H9 (cell line): Measurements from ENCODE around the gene PGLYRP4. TPM values are rescaled to one million over a fixed set of nuclear protein-coding genes. Genes with fewer than 3 reads are reported as not detected.

Experiments
- DNase-seq: peaks from one replicate; pipeline ENCODE4 v3.0.0-alpha.2; 2017
- H2AFZ ChIP-seq: one replicate; pipeline ENCODE4 v1.6.1; 2013; ENCODE audit warnings: mild to moderate bottlenecking, low read length, control low read depth, moderate library complexity
- H2AK5ac ChIP-seq: 2 replicates; pipeline ENCODE4 v1.6.1; 2013; ENCODE audit warnings: low read length, control low read depth, mixed read lengths; ENCODE audit not compliant: insufficient read length
- H2BK120ac ChIP-seq: one replicate; pipeline ENCODE4 v1.6.1; 2013; ENCODE audit warnings: low read depth, mild to moderate bottlenecking, low read length, control low read depth, inconsistent platforms; ENCODE audit not compliant: poor library complexity, severe bottlenecking
- H2BK12ac ChIP-seq: 2 replicates; pipeline ENCODE4 v1.6.1; 2013; ENCODE audit warnings: low read length, control low read depth, mixed read lengths, low read depth; ENCODE audit not compliant: insufficient read length
- H2BK15ac ChIP-seq: 2 replicates; pipeline ENCODE4 v1.6.1; 2013; ENCODE audit warnings: low read depth, low read length, control low read depth
- H2BK20ac ChIP-seq: one replicate; pipeline ENCODE4 v1.6.1; 2013; ENCODE audit warnings: low read depth, mild to moderate bottlenecking, low read length, control low read depth, inconsistent platforms; ENCODE audit not compliant: poor library complexity, severe bottlenecking
- H2BK5ac ChIP-seq: 2 replicates; pipeline ENCODE4 v1.6.1; 2013; ENCODE audit warnings: low read length, control low read depth, mixed read lengths; ENCODE audit not compliant: insufficient read length
- H3K14ac ChIP-seq: 2 replicates; pipeline ENCODE4 v1.6.1; 2013; ENCODE audit warnings: low read length, control low read depth; ENCODE audit not compliant: insufficient read depth
- H3K18ac ChIP-seq: 2 replicates; pipeline ENCODE4 v1.6.1; 2013; ENCODE audit warnings: low read depth, mild to moderate bottlenecking, mixed read lengths, low read length, control low read depth; ENCODE audit not compliant: insufficient read length
- H3K23ac ChIP-seq: 2 replicates; pipeline ENCODE4 v1.6.1; 2013; ENCODE audit warnings: low read length, control low read depth, mixed read lengths, low read depth; ENCODE audit not compliant: insufficient read length
- H3K23me2 ChIP-seq: 2 replicates; pipeline ENCODE4 v1.6.1; 2013; ENCODE audit warnings: low read depth, mild to moderate bottlenecking, mixed read lengths, low read length, control low read depth; ENCODE audit not compliant: insufficient read length, poor library complexity, severe bottlenecking
- H3K27ac ChIP-seq: 2 replicates; pipeline ENCODE4 v1.5.1; 2013; ENCODE audit warnings: low read length, control low read depth, mixed read lengths, low read depth; ENCODE audit not compliant: insufficient read length
- H3K27me3 ChIP-seq: 2 replicates; pipeline ENCODE4 v1.6.1; 2013; ENCODE audit warnings: low read length, control low read depth, inconsistent platforms; ENCODE audit not compliant: insufficient read depth
- H3K4ac ChIP-seq: 2 replicates; pipeline ENCODE4 v1.6.1; 2013; ENCODE audit warnings: low read depth, mild to moderate bottlenecking, control low read depth, inconsistent platforms, low read length, moderate library complexity
- H3K4me1 ChIP-seq: 2 replicates; pipeline ENCODE4 v1.6.1; 2013; ENCODE audit warnings: low read length, control low read depth, inconsistent platforms; ENCODE audit not compliant: insufficient read depth
- H3K4me2 ChIP-seq: 2 replicates; pipeline ENCODE4 v1.6.1; 2013; ENCODE audit warnings: low read length, control low read depth, mixed read lengths; ENCODE audit not compliant: insufficient read length, insufficient read depth
- H3K56ac ChIP-seq: 2 replicates; pipeline ENCODE4 v1.6.1; 2013; ENCODE audit warnings: low read depth, mild to moderate bottlenecking, mixed read lengths, low read length, control low read depth; ENCODE audit not compliant: insufficient read length
- H3K79me1 ChIP-seq: 2 replicates; pipeline ENCODE4 v1.6.1; 2013; ENCODE audit warnings: low read depth, mild to moderate bottlenecking, moderate library complexity, low read length, control low read depth, inconsistent platforms; ENCODE audit not compliant: insufficient read depth, poor library complexity, severe bottlenecking
- H3K79me2 ChIP-seq: 2 replicates; pipeline ENCODE4 v1.6.1; 2013; ENCODE audit warnings: low read length, control low read depth, inconsistent platforms; ENCODE audit not compliant: insufficient read depth
- H3K9ac ChIP-seq: 2 replicates; pipeline ENCODE4 v1.6.1; 2013; ENCODE audit warnings: low read length, control low read depth, mixed read lengths; ENCODE audit not compliant: insufficient read length; ENCODE audit errors: extremely low read depth
- H3K9me3 ChIP-seq: one replicate; pipeline ENCODE4 v1.6.1; 2013; ENCODE audit warnings: low read depth, low read length, inconsistent platforms; ENCODE audit not compliant: control insufficient read depth
- H3T11ph ChIP-seq: one replicate; pipeline ENCODE4 v1.6.1; 2013; ENCODE audit warnings: mild to moderate bottlenecking, low read length, control low read depth, inconsistent platforms
- H4K20me1 ChIP-seq: one replicate; pipeline ENCODE4 v1.6.1; 2013; ENCODE audit not compliant: control insufficient read depth, insufficient read length, insufficient read depth
- H4K5ac ChIP-seq: 2 replicates; pipeline ENCODE4 v1.6.1; 2013; ENCODE audit warnings: low read depth, mild to moderate bottlenecking, mixed read lengths, low read length, control low read depth; ENCODE audit not compliant: insufficient read length
- H4K8ac ChIP-seq: replicated peaks from 2 replicates; pipeline ENCODE4 v1.6.1; 2013; ENCODE audit warnings: low read length, control low read depth, mixed read lengths, low read depth; ENCODE audit not compliant: insufficient read length
- H4K91ac ChIP-seq: 2 replicates; pipeline ENCODE4 v1.6.1; 2013; ENCODE audit warnings: low read depth, mild to moderate bottlenecking, moderate library complexity, mixed read lengths, low read length, control low read depth; ENCODE audit not compliant: insufficient read length
- H3K27ac Mint-ChIP-seq, 3 experiments: 2 replicates in 2 of 3; 3 replicates in 1 of 3; pipeline ENCODE4 v1.8.0; 2020 to 2021; ENCODE audit warnings: mixed read lengths in 3 of 3, mild to moderate bottlenecking in 1 of 3, moderate library complexity in 1 of 3
- H3K27me3 Mint-ChIP-seq: 2 replicates; pipeline ENCODE4 v1.8.0; 2021; ENCODE audit warnings: low read depth, mild to moderate bottlenecking, moderate library complexity, mixed read lengths
- H3K36me3 Mint-ChIP-seq, 3 experiments: 2 replicates in 2 of 3; 3 replicates in 1 of 3; pipeline ENCODE4 v1.8.0; 2020 to 2021; ENCODE audit warnings: low read depth in 3 of 3, mixed read lengths in 3 of 3; ENCODE audit not compliant: insufficient read depth in 1 of 3
- H3K4me1 Mint-ChIP-seq, 2 experiments: 2 replicates each; pipeline ENCODE4 v1.8.0; 2020; ENCODE audit warnings: mixed read lengths in 2 of 2
- H3K4me3 Mint-ChIP-seq, 2 experiments: 2 replicates in 1 of 2; 3 replicates in 1 of 2; pipeline ENCODE4 v1.8.0; 2020 to 2021; ENCODE audit warnings: mild to moderate bottlenecking in 2 of 2, mixed read lengths in 2 of 2, moderate library complexity in 1 of 2
- H3K9me3 Mint-ChIP-seq, 2 experiments: 2 replicates in 1 of 2; 3 replicates in 1 of 2; pipeline ENCODE4 v1.8.0; 2020; ENCODE audit warnings: mild to moderate bottlenecking in 2 of 2, mixed read lengths in 2 of 2, moderate library complexity in 1 of 2
- CTCF ChIP-seq: fragments of 200-600 bp; sonication (generic); conservative IDR thresholded peaks from 3 replicates; pipeline ENCODE4 v1.8.0; 2021; ENCODE audit warnings: antibody characterized with exemption, mild to moderate bottlenecking
- WGBS: extraction: QIAGEN DNeasy Blood & Tissue Kit; methylation state at CpG from one replicate; pipeline ENCODE4 v1.1.7; 2013; ENCODE audit warnings: missing lambda C conversion rate, low lambda C conversion rate, mixed read lengths; ENCODE audit not compliant: insufficient read length; ENCODE audit errors: extremely low coverage; 5-methylcytosine and 5-hydroxymethylcytosine counted together
- total RNA-seq: library from RNA; stranded (reverse); gene quantifications from 2 replicates; pipeline ENCODE4 v1.2.1, GENCODE V29; 2021

Gene PGLYRP4
- total RNA-seq, 1 experiment from 2014 or later: not detected

- no peak overlapping the region for H2BK120ac ChIP-seq
- no peak overlapping the region for H3K23ac ChIP-seq
- H3K9me3 Mint-ChIP-seq: peaks cover 0 to 11% of the 10 kb centered on the region in 2 experiments; a peak in 1 of 5 replicates
- DNase-seq: no peak
- H2BK12ac ChIP-seq: no peak overlapping the region
- no peaks in the 10 kb centered on the region for H3K79me2 ChIP-seq
- no peak overlapping the region for H2BK20ac ChIP-seq
- H2BK5ac ChIP-seq: no peak overlapping the region
- H3K79me1 ChIP-seq: no peaks in the 10 kb centered on the region
- no peak overlapping the region for H3K18ac ChIP-seq
- no peaks in the 10 kb centered on the region for H3K23me2 ChIP-seq
- peaks cover 10 to 15% of the 10 kb centered on the region in 2 experiments for H3K4me1 Mint-ChIP-seq
- H3K56ac ChIP-seq: no peak overlapping the region
- H3K27me3 Mint-ChIP-seq: peaks cover 4% of the 10 kb centered on the region
- no peak overlapping the region for H2AFZ ChIP-seq
- no peak overlapping the region for H3K4me2 ChIP-seq
- H3K4me1 ChIP-seq: no peaks in the 10 kb centered on the region; the same call in 1 of the 2 replicates
- no peak overlapping the region for H3K27ac ChIP-seq
- H3K36me3 Mint-ChIP-seq: no peaks in the 10 kb centered on the region; a peak in 1 of 7 replicates
- no peak overlapping the region for H3K27ac Mint-ChIP-seq
- H4K8ac ChIP-seq: no peak overlapping the region
- WGBS: no CpG with 5 or more reads among the region's 6 CpGs
- H4K20me1 ChIP-seq: no peaks in the 10 kb centered on the region
- H2BK15ac ChIP-seq: no peak overlapping the region
- no peak overlapping the region for H3K4me3 Mint-ChIP-seq
- no peak overlapping the region for H4K5ac ChIP-seq
- no peaks in the 10 kb centered on the region for H3K9me3 ChIP-seq
- no peak overlapping the region for H3K14ac ChIP-seq
- H3K27me3 ChIP-seq: no peaks in the 10 kb centered on the region
- H2AK5ac ChIP-seq: no peak overlapping the region
- H4K91ac ChIP-seq: no peak overlapping the region
- H3K4ac ChIP-seq: no peak overlapping the region
- TF ChIP-seq CTCF: no peak
- no peak overlapping the region for H3T11ph ChIP-seq
- no peak overlapping the region for H3K9ac ChIP-seq
These were observed 43.0 kb downstream of the PGLYRP4 start for GRCh38 chr1:153305682-153306081.
